GM10266 (cell line): ENCODE measurements around the gene HDGFL3.
"Not testable (repeated sequence)": the region's sequence is repeated elsewhere in the genome, so short reads cannot be mapped to it uniquely, and the experiment has no call there.

ENCODE experiments used
- DNase-seq: peaks from one replicate; pipeline ENCODE4 v3.0.0; 2012; ENCODE audit errors: extremely low spot score
- TF ChIP-seq, protein P1 (sequence below): IDR thresholded peaks from 2 replicates; pipeline ENCODE4 v1.5.1; 2012; ENCODE audit warnings: mild to moderate bottlenecking, low read depth; ENCODE audit not compliant: control insufficient read depth, insufficient read depth; ENCODE audit errors: missing control alignments

HDGFL3 gene

DNA sequence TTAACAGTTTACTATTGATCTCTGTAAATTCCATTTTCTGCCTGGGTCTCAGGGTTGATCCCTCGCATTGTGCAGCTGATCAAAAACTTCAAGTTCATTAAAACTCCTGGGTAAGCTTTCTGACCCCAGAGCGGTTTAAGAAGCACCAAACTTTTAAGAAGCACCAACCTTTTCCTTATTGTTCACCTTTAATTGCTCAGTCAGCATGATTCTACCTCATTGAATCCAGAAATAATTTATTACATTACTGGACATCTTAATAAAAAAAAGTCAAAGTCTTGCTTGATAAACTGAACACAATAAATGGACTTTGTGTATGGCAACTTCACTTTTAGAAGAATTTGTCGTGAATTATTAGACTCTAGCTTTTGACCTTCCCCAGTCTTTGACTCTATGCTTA is 46.9 kb downstream of the HDGFL3 start:
- DNase-seq = no peak
- TF ChIP-seq, protein P1, sequence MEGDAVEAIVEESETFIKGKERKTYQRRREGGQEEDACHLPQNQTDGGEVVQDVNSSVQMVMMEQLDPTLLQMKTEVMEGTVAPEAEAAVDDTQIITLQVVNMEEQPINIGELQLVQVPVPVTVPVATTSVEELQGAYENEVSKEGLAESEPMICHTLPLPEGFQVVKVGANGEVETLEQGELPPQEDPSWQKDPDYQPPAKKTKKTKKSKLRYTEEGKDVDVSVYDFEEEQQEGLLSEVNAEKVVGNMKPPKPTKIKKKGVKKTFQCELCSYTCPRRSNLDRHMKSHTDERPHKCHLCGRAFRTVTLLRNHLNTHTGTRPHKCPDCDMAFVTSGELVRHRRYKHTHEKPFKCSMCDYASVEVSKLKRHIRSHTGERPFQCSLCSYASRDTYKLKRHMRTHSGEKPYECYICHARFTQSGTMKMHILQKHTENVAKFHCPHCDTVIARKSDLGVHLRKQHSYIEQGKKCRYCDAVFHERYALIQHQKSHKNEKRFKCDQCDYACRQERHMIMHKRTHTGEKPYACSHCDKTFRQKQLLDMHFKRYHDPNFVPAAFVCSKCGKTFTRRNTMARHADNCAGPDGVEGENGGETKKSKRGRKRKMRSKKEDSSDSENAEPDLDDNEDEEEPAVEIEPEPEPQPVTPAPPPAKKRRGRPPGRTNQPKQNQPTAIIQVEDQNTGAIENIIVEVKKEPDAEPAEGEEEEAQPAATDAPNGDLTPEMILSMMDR = no peak

GRCh38 chr15:83158393-83158792 is 49.2 kb downstream of the HDGFL3 start:
- TF ChIP-seq, protein P1 = no peak

GRCh38 chr15:83155942-83156341 is 51.7 kb downstream of the HDGFL3 start:
- TF ChIP-seq, protein P1 = no peak

More at GRCh38 chr15:83158393-83158792, 49.2 kb downstream of the HDGFL3 start:
- no peak for DNase-seq

GRCh38 chr15:83153288-83153687 is 54.3 kb downstream of the HDGFL3 start:
- no peak for DNase-seq
- TF ChIP-seq, protein P1 = no peak

More at GRCh38 chr15:83155942-83156341, 51.7 kb downstream of the HDGFL3 start:
- DNase-seq = no peak

- no peak for DNase-seq
- TF ChIP-seq, protein P1 = no peak
These were observed 62.9 kb downstream of the HDGFL3 start for GRCh38 chr15:83144771-83145170.

- not testable (repeated sequence) for DNase-seq
These were observed 65.5 kb downstream of the HDGFL3 start for GRCh38 chr15:83142151-83142550.

DNA sequence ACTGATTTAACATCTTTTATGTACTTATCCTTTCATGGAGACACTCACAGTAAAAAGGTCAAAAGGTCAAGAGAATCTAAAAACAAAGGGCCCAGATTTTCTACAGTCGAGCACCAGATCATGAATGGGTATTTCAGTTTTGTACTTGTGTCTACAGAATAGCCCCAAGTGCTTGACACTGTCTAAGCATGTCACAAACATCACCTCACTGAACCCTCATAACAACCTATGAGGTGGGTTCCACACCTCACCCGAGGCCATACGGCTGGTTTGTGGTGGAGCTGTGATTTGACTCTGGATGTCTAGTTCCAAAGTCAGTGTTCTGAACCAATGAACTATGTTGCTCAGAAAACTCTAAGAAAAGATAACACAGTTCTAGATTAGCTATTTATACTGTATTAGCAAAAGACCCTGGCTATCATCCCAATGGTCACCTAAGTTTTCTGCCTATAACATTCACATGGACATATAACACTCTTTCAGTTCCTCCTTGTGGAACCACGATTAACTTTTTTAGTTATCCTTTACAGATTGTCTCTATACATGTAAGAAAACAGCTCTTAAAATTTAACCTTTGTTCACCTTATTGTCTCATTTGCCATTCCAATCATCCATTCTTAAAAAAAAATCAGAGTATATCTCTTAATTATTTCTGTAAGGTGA is 74.6 kb downstream of the HDGFL3 start:
- DNase-seq = no peak
- TF ChIP-seq, protein P1 = no peak

DNA sequence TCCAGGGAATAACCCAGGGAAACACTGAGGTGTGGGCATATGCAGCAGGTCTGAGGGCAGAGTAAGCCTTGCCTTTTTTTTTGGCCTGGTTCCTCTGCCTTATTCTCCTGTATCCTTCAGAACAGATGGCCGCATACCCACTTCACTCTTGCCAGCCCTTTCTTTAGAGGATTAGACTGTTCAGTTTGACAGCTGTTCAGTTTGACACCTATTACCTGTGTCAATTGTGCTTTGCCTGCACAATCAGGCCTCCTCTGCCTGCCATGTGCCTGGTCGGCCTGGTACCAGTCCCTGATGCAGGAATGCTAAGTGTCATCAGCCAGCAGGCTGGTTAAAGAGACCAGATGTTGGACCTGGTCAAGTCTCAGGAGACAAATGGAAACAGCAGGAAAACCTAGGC is 77.8 kb downstream of the HDGFL3 start:
- no peak for DNase-seq
- TF ChIP-seq, protein P1 = no peak
